Pulmonary artery endothelial cell (primary cell): ENCODE results near the gene NR1H4. TPM values are rescaled to one million over a fixed set of nuclear protein-coding genes. Genes with fewer than 3 reads are reported as not detected.
"Not testable (repeated sequence)": the region's sequence is repeated elsewhere in the genome, so short reads cannot be mapped to it uniquely, and the experiment has no call there.

ENCODE experiments used
- DNase-seq: peaks from one replicate; pipeline ENCODE4 v3.0.0-alpha.2; 2011; ENCODE audit warnings: low read depth, low spot score
- total RNA-seq: library from RNA; depleted of rRNA; stranded (reverse); fragments of >200 nt; gene quantifications from 2 replicates; pipeline ENCODE4 v1.2.3, GENCODE V29; 2014

The NR1H4 gene
- total RNA-seq, result not detected in 2 replicates

GRCh38 chr12:100473716-100474150 is at the start of gene NR1H4:
Gene NR1H4 (plus strand): TSS chr12:100473866. CDS start chr12:100493324, 19,458 bp downstream.
- DNase-seq, result no peak

GRCh38 chr12:100426145-100426544 is 47.5 kb upstream of the NR1H4 start:
- DNase-seq, result no peak

GRCh38 chr12:100427078-100427477 is 46.6 kb upstream of the NR1H4 start:
- DNase-seq, result no peak

GRCh38 chr12:100430251-100430650 is 43.4 kb upstream of the NR1H4 start:
- DNase-seq, result not testable (repeated sequence)

- no peak for DNase-seq
Observed at GRCh38 chr12:100433701-100434100, 40.0 kb upstream of the NR1H4 start.

- no peak for DNase-seq
Observed at GRCh38 chr12:100434177-100434576, 39.5 kb upstream of the NR1H4 start.

- no peak for DNase-seq
Observed at GRCh38 chr12:100435957-100436356, 37.7 kb upstream of the NR1H4 start.

GRCh38 chr12:100437038-100437841 is 36.4 kb upstream of the NR1H4 start:
- DNase-seq, result no peak

- no peak for DNase-seq
Observed at GRCh38 chr12:100439797-100440196, 33.9 kb upstream of the NR1H4 start.

- DNase-seq, result no peak
Observed at GRCh38 chr12:100442403-100442802, 31.3 kb upstream of the NR1H4 start.

GRCh38 chr12:100443434-100443833 is 30.2 kb upstream of the NR1H4 start:
- DNase-seq, result no peak

GRCh38 chr12:100445081-100445481 is 28.6 kb upstream of the NR1H4 start:
- no peak for DNase-seq

- no peak for DNase-seq
Observed at GRCh38 chr12:100447381-100447780, 26.3 kb upstream of the NR1H4 start.

GRCh38 chr12:100448656-100449055 is 25.0 kb upstream of the NR1H4 start:
- no peak for DNase-seq

- DNase-seq, result no peak
Observed at GRCh38 chr12:100450735-100451134, 22.9 kb upstream of the NR1H4 start.

GRCh38 chr12:100453951-100454350 is 19.7 kb upstream of the NR1H4 start:
- no peak for DNase-seq

- DNase-seq, result no peak
Observed at GRCh38 chr12:100455896-100456295, 17.8 kb upstream of the NR1H4 start.

GRCh38 chr12:100458191-100458590 is 15.5 kb upstream of the NR1H4 start:
- no peak for DNase-seq

- DNase-seq, result no peak
Observed at GRCh38 chr12:100460702-100461101, 13.0 kb upstream of the NR1H4 start.

- DNase-seq, result no peak
Observed at GRCh38 chr12:100461330-100461973, 12.2 kb upstream of the NR1H4 start.

- DNase-seq, result no peak
Observed at GRCh38 chr12:100463661-100464060, 10.0 kb upstream of the NR1H4 start.

GRCh38 chr12:100464529-100464928 is 9.1 kb upstream of the NR1H4 start:
- no peak for DNase-seq

GRCh38 chr12:100468126-100468525 is 5.5 kb upstream of the NR1H4 start:
- no peak for DNase-seq
